Hypothalamus (tissue), 51 donors: ENCODE data around the gene CPNE1.
"Not testable (repeated sequence)": the region's sequence is repeated elsewhere in the genome, so short reads cannot be mapped to it uniquely, and the experiment has no call there.

Source experiments
- DNase-seq, 51 donors: peaks; one replicate each; lab custom pipeline; 2025; lab: John Stamatoyannopoulos, UW

Gene CPNE1

DNA sequence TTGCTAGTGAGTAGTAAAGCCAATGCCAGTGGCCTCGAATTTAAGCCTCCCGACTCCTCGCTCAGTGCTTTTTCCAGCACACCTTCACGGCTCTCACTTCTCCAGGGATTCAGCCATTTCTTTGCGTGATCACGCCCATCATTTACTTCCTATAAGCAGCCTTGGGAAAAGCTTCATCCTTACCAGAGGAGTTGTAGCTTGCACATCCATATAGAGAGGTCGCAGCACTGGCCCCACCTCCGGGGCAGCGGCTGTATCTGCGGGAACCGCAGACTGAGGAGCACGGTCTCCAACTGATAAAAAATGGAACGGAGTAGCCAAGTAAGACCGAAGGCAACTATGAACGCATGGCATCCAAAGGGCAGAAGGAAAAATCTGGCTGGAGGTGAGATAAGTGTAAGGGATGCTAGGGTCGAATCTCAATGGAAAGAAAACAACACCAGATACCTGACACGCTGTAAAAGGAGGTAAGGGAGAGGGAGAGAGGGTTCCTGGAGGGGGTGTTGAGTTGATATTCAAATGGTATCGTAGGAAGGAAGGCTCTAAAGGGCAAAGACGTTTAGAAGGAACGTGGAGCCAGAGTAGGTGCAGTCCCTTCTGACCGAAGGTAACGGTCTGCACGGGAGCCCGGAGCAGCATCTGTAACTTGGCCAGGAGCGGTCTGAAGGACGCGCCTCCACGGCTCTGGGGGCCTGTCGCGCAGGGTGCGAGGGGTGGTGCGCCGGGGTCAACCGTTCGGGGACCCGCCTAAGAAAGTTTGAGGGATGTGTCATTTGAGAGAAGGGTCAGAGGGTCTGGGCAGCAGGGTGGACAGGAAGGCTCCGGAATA lies 33.8 kb upstream of the CPNE1 start:
- peak in 11 of 51 donors; percentile 1 to 76 (median 25) for DNase-seq

DNA sequence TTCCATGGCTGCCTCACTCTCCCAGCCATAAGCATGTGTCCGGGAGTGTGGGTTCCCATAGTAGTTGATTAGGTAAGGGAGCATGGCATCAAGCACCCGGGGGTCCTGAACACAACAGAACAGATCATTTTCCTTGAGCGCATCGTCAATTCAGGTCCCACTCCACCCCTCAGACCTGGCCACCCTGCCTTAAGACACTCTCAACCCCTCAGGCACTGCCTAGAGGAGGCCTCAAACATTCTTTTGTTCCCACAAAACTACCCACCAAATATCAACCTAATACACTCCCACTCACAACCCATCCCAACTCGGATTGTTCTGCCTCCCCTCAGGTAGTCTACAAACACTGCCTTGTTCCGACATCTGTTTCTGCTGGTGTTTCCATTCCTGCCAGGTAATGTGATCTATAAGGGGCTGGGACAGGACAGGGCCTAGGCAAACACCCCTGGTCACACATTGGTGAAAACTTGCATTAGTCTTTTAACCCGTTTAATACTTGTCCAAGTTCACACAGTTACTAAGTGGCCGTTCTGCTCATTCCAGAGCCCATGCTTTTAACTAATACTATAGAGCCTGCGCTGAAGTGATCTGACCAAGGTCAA lies 33.1 kb upstream of the CPNE1 start:
- DNase-seq, result no peak

DNA sequence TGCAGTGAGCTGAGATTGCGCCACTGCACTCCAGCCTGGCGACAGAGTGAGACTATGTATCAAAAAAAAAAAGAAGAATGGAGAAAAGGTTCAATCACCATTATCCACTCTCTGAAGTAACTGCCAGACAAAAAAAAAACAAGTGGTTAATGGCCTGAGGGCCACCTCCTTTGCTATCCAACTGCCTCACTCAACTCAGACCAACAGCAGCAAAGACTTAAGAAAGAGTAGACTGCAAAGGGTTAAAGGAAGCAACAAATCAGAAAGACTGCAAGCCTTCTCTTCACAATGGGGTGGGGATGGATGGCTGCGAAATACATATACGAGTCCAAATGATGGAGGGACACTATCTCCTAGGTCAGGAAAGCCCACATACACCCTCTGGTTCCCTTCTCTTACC lies 31.3 kb upstream of the CPNE1 start:
- DNase-seq, result no peak

DNA sequence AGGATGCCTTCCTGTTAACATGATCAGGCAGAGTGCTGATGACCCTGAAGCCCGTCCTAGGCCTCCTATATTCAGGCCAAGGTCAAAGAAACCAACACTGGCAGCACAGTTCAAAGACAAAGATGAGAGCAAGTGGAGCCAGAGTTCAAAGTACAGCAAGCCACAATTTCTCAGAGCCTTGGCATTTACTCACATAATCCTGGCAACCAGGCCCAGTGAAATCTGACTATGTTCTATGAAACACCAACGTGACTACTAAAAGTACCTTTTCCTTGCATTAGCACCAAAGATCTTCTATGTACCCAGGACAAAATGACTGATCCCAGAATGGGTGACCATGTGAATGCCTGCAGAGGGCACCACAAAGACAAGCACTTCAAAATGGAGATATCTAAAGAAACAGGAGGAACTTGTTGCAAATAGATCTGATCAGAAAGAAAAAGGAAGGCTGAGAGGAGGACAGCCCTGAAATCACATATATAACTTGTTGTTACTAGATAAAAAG lies 30.6 kb upstream of the CPNE1 start:
- DNase-seq, result no peak

DNA sequence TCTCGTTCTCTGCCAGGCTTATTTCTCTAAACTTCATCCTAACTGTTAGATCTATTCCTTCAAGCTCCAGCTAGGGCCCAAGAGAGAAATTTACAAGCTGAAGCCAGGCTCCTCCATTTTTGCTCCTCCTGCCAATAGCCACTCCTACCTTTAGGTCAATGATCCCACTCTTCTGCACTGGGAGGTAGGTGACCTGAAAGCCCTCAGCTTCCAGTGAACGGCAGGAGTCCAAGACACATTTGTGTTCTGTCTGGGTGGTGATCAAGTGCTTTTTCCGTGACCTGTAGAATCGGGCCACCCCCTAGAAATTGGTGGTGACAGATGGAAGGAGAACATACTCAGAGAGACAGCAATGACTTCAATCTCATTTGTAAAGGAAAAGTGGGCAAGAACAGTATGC lies 25.6 kb upstream of the CPNE1 start:
- no peak for DNase-seq

DNA sequence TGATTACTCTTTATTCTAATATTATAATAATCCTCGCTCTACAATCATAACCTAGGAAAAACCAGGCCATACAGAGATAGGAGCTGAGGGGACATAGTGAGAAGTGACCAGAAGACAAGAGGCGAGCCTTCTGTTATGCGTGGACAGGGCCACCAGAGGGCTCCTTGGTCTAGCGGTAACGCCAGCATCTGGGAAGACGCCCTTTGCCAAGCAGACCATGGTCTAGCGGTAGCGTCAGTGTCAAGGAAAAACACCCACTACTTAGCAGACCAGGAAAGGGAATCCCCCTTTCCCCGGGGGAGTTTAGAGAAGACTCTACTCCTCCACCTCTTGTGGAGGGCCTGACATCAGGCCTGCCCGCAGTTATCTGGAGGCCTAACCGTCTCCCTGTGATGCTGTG lies 22.2 kb upstream of the CPNE1 start:
- DNase-seq, result peak in 1 of 51 donors; percentile 10

DNA sequence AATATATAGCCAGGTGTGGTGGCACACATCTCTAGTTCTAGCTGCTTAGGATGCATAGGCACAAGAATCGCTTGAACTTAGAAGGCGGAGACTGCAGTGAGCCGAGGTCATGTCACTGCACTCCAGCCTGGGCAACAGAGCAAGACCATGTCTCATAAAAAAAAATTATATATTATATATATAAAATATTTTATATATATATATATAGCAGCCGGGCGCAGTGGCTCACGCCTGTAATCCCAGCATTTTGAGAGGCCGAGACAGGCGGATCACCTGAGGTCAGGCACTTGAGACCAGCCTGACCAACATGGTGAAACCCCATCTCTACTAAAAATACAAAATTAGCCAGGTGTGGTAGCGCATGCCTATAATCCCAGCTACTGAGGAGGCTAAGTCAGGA lies 20.7 kb upstream of the CPNE1 start:
- DNase-seq, result not testable (repeated sequence)

DNA sequence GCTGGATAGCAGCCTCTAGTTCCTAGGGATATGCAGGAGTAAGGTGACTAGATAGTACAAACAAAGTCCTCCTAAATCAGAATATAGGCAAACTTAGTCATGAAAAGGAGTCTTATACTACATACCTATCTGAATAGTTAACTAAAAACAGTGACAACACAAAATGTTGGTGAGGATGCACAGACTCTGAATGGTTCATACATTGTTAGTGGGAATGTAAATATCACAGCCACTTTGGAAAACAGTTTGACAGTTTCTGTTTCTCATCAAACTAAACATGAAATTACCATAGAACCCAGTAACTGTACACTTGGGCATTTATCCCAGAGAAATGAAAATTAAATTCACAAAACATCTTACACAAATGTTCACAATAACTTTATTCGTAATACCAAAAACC lies 17.3 kb upstream of the CPNE1 start:
- DNase-seq, result no peak

DNA sequence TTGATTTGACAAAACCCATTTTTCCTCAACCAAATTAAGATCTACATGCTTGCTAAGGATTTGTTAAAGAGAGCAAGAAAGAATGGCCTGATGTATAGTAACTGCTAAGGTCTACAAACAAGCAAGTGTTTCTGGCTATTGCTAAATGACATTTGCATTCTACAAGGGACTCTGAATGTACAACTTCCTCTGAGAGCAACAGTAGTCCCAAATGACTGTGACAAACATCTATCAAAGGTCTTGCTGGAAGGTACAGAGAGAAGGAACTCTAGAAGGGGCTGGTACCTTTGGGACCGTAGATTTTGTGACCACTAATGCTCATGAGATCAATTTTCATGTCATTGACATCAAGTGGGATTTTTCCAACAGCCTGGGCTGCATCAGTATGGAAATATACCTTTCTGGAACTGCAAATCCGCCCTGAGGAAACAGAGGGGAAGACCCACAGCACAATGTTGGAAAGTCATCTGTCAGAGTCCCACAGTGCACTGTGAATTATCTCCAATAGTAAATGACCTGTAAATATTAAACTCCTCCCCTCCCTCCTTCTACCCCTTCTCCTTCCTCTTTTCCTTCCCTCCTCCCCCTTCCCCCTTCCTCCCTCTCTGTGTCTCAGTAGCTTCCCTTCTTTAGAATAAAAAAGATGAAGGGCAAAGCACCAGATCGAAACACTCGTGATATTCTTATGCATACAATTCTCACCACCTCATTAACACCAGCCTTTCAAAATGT lies 15.9 kb upstream of the CPNE1 start:
- no peak for DNase-seq

DNA sequence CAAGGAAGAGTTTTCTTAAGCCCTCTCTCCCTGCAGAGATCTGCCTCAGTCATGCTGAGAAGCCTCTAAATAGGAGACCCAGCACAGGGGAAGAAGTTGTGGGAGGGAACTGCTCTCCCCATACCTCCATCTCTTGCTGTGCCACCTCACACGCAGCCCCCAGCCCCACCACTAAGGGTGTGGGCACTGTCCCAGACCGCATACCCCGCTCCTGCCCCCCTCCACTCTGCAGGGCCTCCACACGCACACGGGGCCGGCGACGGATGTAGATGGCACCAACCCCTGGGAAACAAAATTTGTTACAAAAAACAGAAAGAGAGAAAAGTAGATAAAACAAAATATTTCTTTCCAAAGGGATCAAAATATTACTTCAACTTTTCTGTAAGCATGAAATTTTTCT lies 10.2 kb upstream of the CPNE1 start:
- no peak for DNase-seq

DNA sequence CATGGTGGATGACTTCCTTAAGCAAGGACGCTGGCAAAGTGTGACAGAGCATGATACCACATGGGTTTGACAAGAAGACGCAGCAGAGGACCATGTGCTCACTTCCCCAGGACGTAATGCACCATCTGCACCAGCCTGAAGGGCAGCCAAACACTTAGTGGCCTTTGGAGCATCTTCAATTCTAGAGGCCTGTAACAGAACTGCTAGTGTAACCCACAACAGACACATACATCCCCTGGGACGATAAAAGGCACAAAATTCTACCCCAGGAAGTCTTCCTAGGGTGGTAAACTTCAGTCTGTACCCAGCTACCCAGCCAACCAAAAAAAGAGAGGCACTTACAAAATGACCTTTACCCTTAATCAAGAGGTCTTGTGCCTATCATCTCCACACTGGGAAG lies 9.2 kb upstream of the CPNE1 start:
- DNase-seq, result no peak

DNA sequence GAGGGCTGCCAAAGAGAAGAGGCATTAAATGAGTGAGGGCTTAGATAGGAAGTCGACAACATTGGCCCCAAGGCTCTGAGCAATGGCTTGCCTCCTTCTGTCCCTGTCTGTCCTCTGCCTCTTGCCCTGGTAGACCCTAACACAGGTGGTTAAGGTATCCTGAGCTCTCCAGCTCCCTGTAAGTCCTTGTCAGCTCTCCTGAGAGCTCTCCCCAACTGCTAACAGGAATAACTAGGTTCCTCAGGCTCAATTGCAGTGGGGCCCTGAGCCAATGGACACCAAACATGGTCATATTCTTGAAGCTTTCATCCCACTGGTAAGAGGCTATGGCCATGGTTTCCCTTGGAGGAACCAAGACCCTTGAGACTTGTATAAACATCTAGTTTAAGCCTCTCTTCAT lies 5.0 kb upstream of the CPNE1 start:
- DNase-seq, result no peak

DNA sequence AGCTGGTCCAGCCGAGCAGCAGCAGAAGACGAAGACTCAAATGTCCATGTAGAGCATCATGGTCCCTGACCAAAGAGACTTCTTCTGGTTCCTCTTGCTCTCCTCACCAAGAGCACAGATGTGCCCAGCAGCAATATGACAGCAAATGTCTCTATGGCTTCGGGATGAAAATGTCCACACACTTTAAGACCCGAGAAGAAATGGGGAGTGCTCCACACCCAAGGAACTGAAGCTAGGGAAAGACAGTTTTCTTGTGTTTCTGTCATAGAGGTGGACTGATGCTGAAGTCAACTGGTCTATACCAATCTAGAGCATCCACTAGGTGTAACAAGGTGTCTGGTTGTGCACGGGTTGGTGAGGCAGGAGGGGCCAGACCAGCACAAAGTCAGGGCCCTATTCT lies 4.5 kb upstream of the CPNE1 start:
- no peak for DNase-seq

DNA sequence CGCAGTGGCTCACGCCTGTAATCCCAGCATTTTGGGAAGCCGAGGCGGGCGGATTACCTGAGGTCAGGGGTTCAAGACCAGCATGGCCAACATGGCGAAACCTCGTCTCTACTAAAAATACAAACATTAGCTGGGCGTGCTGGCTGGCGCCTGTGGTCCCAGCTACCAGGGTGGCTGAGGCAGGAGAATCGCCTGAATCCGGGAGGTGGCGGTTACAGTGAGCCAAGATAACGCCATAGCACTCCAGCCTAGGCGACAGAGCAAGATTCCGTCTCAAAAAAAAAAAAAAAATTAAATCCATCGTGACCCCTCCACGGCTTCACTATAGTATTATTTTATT lies 1.2 kb upstream of the CPNE1 start:
- no peak for DNase-seq

DNA sequence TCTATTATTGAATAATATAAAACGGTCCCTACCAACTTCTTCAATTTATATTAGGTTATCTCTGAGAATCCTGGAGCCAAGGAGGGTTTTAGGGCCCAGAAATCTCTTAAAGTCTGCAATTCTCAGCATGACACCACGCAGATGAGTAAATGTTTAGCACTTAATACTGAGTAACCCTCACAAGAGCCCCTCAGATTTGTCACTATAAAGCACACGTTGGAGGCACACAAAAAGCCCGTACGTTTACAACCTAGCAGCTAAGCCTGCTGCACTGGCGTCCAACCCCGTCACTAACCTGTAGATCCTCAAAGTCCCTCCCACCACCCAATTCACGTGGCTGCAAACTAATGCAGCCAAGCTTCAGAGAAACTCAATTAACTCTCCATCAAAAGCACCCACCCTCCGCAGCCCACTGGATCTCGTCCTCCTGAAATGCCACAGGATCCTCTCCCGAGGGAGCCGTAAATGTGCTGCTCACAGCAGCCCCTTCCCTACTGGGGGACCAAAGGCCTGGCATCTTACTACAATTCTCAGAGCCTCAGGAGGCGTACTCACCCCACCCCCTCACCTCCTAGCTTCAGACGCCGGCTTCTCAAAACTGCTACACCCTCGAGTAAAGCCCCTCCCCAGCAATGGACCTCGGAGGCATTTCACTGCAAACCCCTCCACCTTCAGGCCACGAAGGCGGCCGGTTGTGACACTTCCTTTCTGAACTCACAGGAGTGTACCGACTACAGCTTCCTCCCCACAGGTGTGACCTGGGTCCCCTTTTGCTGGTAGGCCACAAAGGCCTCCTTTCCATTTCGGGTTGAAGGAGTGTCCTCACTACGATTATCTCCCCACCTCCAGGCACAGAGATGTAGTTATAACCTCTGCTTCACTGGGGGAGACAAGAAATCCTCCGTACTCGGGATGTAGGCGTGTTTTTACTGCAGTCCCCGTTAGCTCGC lies 909 bp downstream of the CPNE1 start:
- DNase-seq, result peak in 25 of 51 donors; percentile 3 to 56 (median 27)

DNA sequence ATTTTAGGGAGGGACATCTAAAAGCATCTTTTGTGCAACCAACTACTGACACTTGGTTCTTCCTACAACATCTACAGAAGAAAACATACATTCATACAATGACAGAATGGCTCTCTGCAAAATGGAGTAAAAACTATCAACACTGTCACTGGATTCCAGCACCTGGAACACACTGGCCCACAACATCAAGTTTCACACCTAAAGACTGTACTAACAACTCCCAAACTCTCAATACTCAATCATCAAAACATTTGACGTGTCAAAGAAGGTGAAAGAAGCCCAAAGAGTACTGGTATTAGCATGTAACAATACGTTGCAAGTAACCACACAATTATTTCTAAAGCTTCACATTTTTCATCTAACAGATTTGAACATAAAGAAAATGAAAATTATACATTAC lies 2.1 kb downstream of the CPNE1 start:
- no peak for DNase-seq

DNA sequence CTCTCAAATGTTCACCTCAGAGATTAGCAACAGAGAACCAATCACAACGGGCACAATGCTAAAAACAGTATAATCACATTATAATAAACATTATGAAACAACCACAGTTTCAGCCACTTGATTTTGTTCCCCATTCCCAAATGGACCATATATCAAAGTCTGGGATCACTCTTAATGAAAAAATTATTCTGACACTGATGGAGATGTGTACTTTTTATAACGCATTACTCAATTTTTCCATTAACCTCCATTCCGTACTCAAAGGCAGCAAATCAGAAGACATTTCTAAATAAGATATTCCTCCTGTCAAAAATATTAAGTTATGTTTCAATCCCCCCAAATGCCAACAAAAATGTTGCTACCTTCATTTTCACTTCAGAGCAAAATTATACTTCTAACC lies 2.8 kb downstream of the CPNE1 start:
- no peak for DNase-seq

DNA sequence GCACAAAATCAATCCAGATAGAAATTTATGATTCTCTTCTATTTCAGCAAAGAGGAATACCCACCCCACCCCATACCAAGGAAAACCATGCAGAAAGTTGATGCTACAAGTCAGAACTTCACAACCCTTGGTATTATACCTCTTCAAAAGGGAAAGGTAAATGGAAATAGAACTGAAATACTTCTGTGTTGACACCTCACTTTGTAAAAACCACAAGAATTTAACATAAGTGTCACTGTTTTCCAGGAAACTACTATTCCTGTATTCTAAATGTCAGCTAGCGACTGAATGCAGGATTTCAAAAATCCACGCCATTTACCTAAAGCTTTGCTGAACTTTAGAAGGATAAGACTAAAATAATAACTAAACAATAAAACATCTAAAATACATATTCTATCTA lies 3.6 kb downstream of the CPNE1 start:
- no peak for DNase-seq

DNA sequence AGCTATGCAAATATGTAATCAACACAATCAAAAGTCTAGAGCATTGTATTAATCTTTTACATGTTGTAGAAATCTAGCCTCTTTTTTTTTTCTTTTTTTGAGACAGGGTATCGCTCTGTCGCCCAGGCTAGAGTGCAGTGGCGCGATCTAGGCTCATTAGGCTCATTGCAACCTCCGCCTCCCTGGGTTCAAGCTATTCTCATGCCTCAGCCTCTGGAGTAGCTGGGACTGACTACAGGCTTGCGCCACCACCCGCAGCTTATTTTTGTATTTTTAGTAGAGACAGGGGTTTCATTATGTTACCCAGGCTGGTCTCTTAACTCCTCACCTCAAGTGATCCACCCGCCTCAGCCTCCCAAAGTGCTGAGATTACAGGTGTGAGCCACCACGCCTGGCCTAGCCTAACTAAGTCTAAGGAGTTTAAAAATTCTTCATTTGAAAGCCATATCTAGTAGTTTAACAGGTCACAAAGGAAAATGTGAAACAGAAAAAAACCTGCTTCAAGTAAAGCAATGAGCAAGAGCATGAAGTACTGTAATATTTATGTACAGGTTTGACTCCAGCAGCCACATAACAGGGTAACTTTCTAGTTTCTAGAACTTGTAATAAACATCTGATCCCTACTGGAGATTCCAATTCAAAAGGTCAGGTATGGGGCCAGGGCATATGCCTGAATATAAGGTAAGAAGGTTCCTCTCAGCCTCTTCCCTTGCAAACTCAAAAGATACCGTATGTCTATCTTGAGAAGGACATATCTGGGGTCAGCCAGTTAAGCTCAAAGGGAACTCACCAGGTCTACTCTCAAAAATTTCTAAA lies 4.4 kb downstream of the CPNE1 start:
- DNase-seq, result no peak

DNA sequence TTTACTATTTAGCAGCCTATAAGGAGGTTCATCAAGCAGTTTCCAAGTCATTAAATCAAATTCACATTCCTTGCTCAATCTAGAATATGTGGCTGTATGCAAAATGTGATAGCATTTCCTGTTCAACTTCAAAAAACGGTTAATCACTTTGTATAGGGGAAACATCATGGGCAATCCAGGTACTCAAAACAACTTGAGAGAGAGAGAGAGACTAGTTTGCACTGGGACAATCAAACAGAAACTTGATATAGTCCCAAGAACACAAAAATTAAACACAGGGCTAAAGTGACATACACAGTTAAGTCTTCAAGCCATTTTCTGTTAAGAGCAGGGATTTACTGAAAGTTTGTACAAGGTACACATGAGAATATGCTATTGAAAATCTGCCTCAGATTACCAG lies 7.4 kb downstream of the CPNE1 start:
- DNase-seq, result no peak
